HepG2 (cell line): ENCODE measurements around the gene ADCY9. TPM values are rescaled to one million over a fixed set of nuclear protein-coding genes. Genes with fewer than 3 reads are reported as not detected.

Source experiments
- ARNT2 ChIP-seq: sonication (generic); formaldehyde crosslinking; IDR thresholded peaks from 2 replicates; pipeline ENCODE4 v1.8.0; 2022; ENCODE audit warnings: mild to moderate bottlenecking, low read depth, missing genetic modification reagents, moderate library complexity
- BORCS8-MEF2B ChIP-seq: sonication (generic); formaldehyde crosslinking; IDR thresholded peaks from 2 replicates; pipeline ENCODE4 v1.8.0; 2022; ENCODE audit warnings: mild to moderate bottlenecking, missing genetic modification reagents
- FOXA1 ChIP-seq, 2 experiments: fragments of 450-650 bp in 1 of 2; sonication (generic) in 1 of 2; formaldehyde crosslinking in 1 of 2; IDR thresholded peaks; 2 replicates each; pipeline versions ENCODE4 v1.4.0 to v1.6.1; 2016 to 2020; ENCODE audit warnings: missing genetic modification reagents in 1 of 2
- GABPA ChIP-seq, 2 experiments: IDR thresholded peaks; 2 replicates each; pipeline ENCODE4 v1.6.1; 2011 to 2016; ENCODE audit warnings: low read depth in 2 of 2, low read length in 1 of 2, missing biosample characterization in 1 of 2, missing genetic modification characterization in 1 of 2
- HDAC1 ChIP-seq: sonication (generic); formaldehyde crosslinking; IDR thresholded peaks from 2 replicates; pipeline ENCODE4 v1.5.1; 2020; ENCODE audit warnings: mild to moderate bottlenecking, missing genetic modification reagents
- MTA1 ChIP-seq: sonication (generic); formaldehyde crosslinking; IDR thresholded peaks from 2 replicates; pipeline ENCODE4 v1.4.0; 2020; ENCODE audit warnings: missing genetic modification reagents, mild to moderate bottlenecking, borderline replicate concordance
- MYC ChIP-seq: sonication (generic); formaldehyde crosslinking; IDR thresholded peaks from 2 replicates; pipeline ENCODE4 v1.9.0; 2021; ENCODE audit warnings: missing genetic modification reagents, borderline replicate concordance
- RNF2 ChIP-seq: fragments of 450-650 bp; conservative IDR thresholded peaks from 2 replicates; pipeline ENCODE4 v1.6.1; 2016; ENCODE audit warnings: low read depth
- SMAD1 ChIP-seq: sonication (generic); formaldehyde crosslinking; IDR thresholded peaks from 2 replicates; pipeline ENCODE4 v1.4.0; 2020; ENCODE audit warnings: missing genetic modification reagents, low read depth, mild to moderate bottlenecking, borderline replicate concordance
- TAF1 ChIP-seq: sonication (generic); formaldehyde crosslinking; IDR thresholded peaks from 2 replicates; pipeline ENCODE4 v1.4.0; 2020; ENCODE audit warnings: missing genetic modification reagents
- TEAD2 ChIP-seq: sonication (generic); formaldehyde crosslinking; IDR thresholded peaks from 2 replicates; pipeline ENCODE4 v1.9.0; 2021; ENCODE audit warnings: missing genetic modification reagents
- ZFX ChIP-seq: sonication (generic); formaldehyde crosslinking; IDR thresholded peaks from 2 replicates; pipeline ENCODE4 v1.4.0; 2020; ENCODE audit warnings: mild to moderate bottlenecking, low read depth, missing genetic modification reagents, moderate library complexity
- ZNF572 ChIP-seq: sonication (generic); formaldehyde crosslinking; IDR thresholded peaks from 2 replicates; pipeline ENCODE4 v1.5.1; 2020; ENCODE audit warnings: mild to moderate bottlenecking, missing genetic modification reagents
- polyA plus RNA-seq, 8 experiments: library from polyadenylated mRNA; depleted of rRNA in 3 of 8; stranded (reverse) in 7 of 8; unstranded in 1 of 8; fragments of >200 nt; fragmentation: Illumina TruSeq in 4 of 8; extraction: Trizol in 4 of 8; gene quantifications; 2 replicates each; pipeline versions ENCODE4 v1.2.1 to v1.2.3, GENCODE V29; 2011 to 2016; ENCODE audit warnings: low read depth in 4 of 8, missing spikeins in 1 of 8, mixed read lengths in 1 of 8; ENCODE audit not compliant: insufficient read depth in 1 of 8
- total RNA-seq, 5 experiments: library from RNA; depleted of rRNA; stranded (reverse); fragments of >200 nt; fragmentation: Illumina TruSeq; extraction: Trizol; gene quantifications; 2 replicates each; pipeline ENCODE4 v1.2.3, GENCODE V29; 2016; ENCODE audit warnings: low read depth in 1 of 5
- TF ChIP-seq, protein P1 (sequence below): sonication (generic); formaldehyde crosslinking; IDR thresholded peaks from 2 replicates; pipeline ENCODE4 v1.4.0; 2020; ENCODE audit warnings: missing genetic modification reagents, mild to moderate bottlenecking, borderline replicate concordance
- TF ChIP-seq, protein P2 (sequence below): sonication (generic); formaldehyde crosslinking; IDR thresholded peaks from 2 replicates; pipeline ENCODE4 v1.4.0; 2020; ENCODE audit warnings: missing genetic modification reagents, borderline replicate concordance
- TF ChIP-seq, protein P3 (sequence below): sonication (generic); formaldehyde crosslinking; IDR thresholded peaks from 2 replicates; pipeline ENCODE4 v1.4.0; 2020; ENCODE audit warnings: missing genetic modification reagents, low read depth, mild to moderate bottlenecking, borderline replicate concordance
- TF ChIP-seq, protein P4 (sequence below): sonication (generic); formaldehyde crosslinking; IDR thresholded peaks from 2 replicates; pipeline ENCODE4 v1.4.0; 2020; ENCODE audit warnings: missing genetic modification reagents
- TF ChIP-seq, protein P5 (sequence below): IDR thresholded peaks from 2 replicates; pipeline ENCODE4 v1.6.1; 2018; ENCODE audit warnings: missing genetic modification reagents

ADCY9 gene
- total and polyA plus RNA-seq, 2 of the 13 experiments (the other 11 are each of a cell fraction or from before 2014, with no cell fraction given) = 11.2 to 13.9 TPM

DNA sequence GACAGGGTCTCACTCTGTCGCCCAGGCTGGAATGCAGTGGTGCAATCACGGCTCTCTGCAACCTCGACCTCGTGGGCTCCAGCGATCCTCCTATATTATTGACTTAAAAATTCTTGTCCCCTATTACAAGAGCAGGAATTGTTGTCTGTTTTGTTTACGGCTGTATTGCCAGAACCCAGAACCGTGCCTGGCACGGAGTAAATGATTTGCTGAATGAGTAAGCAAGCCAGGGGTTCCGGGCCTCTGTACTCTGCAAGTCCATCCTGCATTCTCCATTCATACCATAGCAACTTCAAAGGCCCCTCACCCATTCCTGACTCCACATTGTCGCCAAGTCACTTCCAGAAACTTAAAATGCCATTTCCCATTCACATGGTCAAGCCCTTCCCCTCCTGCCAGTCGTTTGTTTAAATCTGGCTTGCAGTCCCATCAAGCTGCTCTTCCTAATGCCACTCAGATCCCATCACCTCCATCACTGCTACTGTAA lies 6.9 kb downstream of the ADCY9 start (continued):
- TF ChIP-seq ZFX (peak; percentile 59; the same call in 1 of the 2 replicates), GABPA (IDR thresholded peaks at IDR 0.05; ENCODE audit: low read depth, low read length) (no peak), GABPA (CRISPR knock-in tag; IDR thresholded peaks at IDR 0.05; ENCODE audit: low read depth) (peak; percentile 46; the same call in 1 of the 2 replicates), TAF1 (CRISPR knock-in tag) (no peak), RNF2 (no peak), HDAC1 (no peak; the same call in 1 of the 2 replicates), TEAD2 (CRISPR knock-in tag) (no peak), ARNT2 (CRISPR knock-in tag) (peak; percentile 76; the same call in 1 of the 2 replicates), BORCS8-MEF2B (CRISPR knock-in tag) (0 out of 2 replicates have a peak, but pooled peaks have one; percentile 7), ZNF572 (no peak), FOXA1 (IDR thresholded peaks at IDR 0.05) (no peak), FOXA1 (CRISPR knock-in tag; IDR thresholded peaks at IDR 0.05) (peak; percentile 75; the same call in 1 of the 2 replicates), MTA1 (CRISPR knock-in tag) (no peak), SMAD1 (CRISPR knock-in tag) (no peak), MYC (peak; percentile 62; the same call in 1 of the 2 replicates)
- TF ChIP-seq, protein P1, sequence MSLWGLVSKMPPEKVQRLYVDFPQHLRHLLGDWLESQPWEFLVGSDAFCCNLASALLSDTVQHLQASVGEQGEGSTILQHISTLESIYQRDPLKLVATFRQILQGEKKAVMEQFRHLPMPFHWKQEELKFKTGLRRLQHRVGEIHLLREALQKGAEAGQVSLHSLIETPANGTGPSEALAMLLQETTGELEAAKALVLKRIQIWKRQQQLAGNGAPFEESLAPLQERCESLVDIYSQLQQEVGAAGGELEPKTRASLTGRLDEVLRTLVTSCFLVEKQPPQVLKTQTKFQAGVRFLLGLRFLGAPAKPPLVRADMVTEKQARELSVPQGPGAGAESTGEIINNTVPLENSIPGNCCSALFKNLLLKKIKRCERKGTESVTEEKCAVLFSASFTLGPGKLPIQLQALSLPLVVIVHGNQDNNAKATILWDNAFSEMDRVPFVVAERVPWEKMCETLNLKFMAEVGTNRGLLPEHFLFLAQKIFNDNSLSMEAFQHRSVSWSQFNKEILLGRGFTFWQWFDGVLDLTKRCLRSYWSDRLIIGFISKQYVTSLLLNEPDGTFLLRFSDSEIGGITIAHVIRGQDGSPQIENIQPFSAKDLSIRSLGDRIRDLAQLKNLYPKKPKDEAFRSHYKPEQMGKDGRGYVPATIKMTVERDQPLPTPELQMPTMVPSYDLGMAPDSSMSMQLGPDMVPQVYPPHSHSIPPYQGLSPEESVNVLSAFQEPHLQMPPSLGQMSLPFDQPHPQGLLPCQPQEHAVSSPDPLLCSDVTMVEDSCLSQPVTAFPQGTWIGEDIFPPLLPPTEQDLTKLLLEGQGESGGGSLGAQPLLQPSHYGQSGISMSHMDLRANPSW (CRISPR knock-in tag) = 0 out of 2 replicates have a peak, but pooled peaks have one; percentile 52
- TF ChIP-seq, protein P2, sequence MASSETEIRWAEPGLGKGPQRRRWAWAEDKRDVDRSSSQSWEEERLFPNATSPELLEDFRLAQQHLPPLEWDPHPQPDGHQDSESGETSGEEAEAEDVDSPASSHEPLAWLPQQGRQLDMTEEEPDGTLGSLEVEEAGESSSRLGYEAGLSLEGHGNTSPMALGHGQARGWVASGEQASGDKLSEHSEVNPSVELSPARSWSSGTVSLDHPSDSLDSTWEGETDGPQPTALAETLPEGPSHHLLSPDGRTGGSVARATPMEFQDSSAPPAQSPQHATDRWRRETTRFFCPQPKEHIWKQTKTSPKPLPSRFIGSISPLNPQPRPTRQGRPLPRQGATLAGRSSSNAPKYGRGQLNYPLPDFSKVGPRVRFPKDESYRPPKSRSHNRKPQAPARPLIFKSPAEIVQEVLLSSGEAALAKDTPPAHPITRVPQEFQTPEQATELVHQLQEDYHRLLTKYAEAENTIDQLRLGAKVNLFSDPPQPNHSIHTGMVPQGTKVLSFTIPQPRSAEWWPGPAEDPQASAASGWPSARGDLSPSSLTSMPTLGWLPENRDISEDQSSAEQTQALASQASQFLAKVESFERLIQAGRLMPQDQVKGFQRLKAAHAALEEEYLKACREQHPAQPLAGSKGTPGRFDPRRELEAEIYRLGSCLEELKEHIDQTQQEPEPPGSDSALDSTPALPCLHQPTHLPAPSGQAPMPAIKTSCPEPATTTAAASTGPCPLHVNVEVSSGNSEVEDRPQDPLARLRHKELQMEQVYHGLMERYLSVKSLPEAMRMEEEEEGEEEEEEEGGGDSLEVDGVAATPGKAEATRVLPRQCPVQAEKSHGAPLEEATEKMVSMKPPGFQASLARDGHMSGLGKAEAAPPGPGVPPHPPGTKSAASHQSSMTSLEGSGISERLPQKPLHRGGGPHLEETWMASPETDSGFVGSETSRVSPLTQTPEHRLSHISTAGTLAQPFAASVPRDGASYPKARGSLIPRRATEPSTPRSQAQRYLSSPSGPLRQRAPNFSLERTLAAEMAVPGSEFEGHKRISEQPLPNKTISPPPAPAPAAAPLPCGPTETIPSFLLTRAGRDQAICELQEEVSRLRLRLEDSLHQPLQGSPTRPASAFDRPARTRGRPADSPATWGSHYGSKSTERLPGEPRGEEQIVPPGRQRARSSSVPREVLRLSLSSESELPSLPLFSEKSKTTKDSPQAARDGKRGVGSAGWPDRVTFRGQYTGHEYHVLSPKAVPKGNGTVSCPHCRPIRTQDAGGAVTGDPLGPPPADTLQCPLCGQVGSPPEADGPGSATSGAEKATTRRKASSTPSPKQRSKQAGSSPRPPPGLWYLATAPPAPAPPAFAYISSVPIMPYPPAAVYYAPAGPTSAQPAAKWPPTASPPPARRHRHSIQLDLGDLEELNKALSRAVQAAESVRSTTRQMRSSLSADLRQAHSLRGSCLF (CRISPR knock-in tag) = no peak
- TF ChIP-seq, protein P3, sequence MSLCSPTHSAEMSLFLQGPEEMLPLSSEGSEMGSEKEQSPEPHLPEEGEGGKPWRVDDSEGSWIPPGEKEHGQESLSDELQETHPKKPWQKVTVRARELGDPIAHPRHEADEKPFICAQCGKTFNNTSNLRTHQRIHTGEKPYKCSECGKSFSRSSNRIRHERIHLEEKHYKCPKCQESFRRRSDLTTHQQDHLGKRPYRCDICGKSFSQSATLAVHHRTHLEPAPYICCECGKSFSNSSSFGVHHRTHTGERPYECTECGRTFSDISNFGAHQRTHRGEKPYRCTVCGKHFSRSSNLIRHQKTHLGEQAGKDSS (CRISPR knock-in tag) = no peak
- TF ChIP-seq, protein P4, sequence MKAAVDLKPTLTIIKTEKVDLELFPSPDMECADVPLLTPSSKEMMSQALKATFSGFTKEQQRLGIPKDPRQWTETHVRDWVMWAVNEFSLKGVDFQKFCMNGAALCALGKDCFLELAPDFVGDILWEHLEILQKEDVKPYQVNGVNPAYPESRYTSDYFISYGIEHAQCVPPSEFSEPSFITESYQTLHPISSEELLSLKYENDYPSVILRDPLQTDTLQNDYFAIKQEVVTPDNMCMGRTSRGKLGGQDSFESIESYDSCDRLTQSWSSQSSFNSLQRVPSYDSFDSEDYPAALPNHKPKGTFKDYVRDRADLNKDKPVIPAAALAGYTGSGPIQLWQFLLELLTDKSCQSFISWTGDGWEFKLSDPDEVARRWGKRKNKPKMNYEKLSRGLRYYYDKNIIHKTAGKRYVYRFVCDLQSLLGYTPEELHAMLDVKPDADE (CRISPR knock-in tag) = no peak
- TF ChIP-seq, protein P5, sequence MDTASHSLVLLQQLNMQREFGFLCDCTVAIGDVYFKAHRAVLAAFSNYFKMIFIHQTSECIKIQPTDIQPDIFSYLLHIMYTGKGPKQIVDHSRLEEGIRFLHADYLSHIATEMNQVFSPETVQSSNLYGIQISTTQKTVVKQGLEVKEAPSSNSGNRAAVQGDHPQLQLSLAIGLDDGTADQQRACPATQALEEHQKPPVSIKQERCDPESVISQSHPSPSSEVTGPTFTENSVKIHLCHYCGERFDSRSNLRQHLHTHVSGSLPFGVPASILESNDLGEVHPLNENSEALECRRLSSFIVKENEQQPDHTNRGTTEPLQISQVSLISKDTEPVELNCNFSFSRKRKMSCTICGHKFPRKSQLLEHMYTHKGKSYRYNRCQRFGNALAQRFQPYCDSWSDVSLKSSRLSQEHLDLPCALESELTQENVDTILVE (CRISPR knock-in tag) = 0 out of 2 replicates have a peak, but pooled peaks have one; percentile 45
